T-helper 1 cell treated with Interleukin-12 subunit alpha and Interleukin-12 subunit beta and Interleukin-4 antibody, amounts not matched to agents 30 ng/mL and 1 ng/mL, for 36 hours (primary cell): Measurements from ENCODE around the gene WSCD2. TPM values are rescaled to one million over a fixed set of nuclear protein-coding genes. Genes with fewer than 3 reads are reported as not detected.

ENCODE experiments used
- intact Hi-C: fragments of 100-400 bp; cut with micrococcal nuclease; formaldehyde crosslinking; loops from one replicate; pipeline ENCODE4 v1.15.1; 2024
- total RNA-seq: library from RNA; stranded (reverse); gene quantifications from 2 replicates; pipeline ENCODE4 v1.2.3, GENCODE V29; 2022

Gene WSCD2
- total RNA-seq, 1 donor from 2014 or later, result not detected

GRCh38 chr12:108156717-108157116 lies 27.6 kb downstream of the WSCD2 start:
- intact Hi-C loops, result no loop called here

DNA sequence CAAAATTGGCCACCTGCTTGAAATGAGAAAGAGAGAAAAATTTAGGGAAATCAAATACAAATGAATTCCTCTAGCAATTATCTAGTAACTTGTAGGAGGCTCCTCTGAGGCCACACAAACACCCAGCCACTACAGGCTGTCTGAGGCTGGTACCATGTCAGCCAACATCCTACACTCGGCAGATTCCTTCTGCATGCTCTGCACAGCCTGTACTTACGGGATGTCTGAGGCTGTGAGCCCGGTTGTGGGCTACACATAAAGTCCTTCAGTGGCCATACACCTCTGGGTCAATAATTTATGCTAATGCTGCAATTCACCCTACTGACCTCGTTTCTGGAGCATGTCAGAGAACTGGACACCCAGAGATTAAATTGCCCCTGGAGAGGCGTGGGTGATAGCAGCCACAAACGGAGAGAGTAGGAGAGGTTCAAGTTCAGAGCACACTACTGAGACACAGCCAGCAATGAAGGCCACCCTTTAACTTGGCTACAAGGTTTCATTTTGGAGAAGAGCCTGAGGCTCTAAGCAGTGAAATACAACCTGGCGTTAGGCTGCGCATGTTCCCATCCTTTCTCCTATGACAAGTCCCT lies 28.9 kb downstream of the WSCD2 start:
- intact Hi-C loops, result no loop called here

DNA sequence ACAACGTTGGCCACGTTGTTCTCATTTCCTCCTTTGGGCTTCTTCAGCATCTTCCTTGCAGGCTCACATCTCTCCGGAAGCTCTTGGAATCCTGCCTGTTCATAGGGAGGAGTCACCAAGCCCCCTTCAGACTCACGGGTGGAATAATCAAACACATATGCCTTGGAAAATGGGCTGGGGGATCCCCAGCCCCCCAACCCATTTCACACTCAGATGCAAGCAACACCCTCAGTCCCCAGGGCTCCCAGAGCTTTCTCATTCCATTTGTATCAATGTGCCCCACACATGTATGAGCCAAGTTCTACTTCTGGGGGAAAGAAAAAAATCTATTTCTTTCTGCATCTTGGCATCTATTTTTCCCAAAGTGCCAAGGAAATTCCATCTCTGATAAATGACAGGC lies 33.1 kb downstream of the WSCD2 start:
- intact Hi-C loops, result no loop called here

DNA sequence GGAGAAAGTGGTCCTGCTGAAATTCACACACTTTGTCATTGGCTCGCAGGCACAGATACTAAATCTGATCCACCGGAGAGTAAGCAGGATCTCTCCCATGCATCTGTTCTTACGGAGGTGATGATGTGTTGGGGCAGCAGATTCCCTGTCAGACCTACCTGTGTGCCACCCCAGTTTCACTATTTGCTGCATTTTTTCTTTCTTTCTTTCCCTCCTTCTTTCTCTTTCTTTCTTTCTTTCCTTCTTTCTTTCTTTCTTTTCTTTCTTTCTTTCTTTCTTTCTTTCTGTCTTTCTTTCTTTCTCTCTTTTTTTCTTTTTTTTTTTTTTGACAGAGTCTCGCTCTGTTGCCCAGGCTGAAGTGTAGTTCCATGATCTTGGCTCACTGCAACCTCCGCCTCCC lies 37.4 kb downstream of the WSCD2 start:
- intact Hi-C loops, result no loop called here

GRCh38 chr12:108167974-108168373 lies 38.9 kb downstream of the WSCD2 start:
- intact Hi-C loops, result no loop called here

GRCh38 chr12:108169708-108170107 lies 40.6 kb downstream of the WSCD2 start:
- intact Hi-C loops, result no loop called here

- intact Hi-C loops, result no loop called here
Measured at GRCh38 chr12:108170164-108170563, 41.1 kb downstream of the WSCD2 start.

DNA sequence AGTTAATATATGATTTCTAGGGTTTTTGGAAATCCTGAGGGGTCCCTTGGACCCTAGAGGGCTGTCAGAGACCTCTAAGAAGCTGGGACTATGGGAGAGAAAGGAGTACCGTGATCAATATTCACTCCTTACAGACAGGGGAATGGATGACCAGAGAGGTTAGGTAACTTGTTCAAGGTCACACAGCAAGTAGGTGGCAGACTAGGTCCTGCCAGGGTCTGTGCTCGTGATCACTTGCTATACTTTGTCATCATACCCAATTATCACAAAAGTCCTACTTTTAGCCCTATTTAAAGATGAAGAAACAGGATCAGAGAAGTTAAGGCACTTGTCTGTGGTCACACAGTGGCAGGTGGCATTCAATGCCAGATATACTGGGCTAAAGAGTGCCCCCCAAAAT lies 42.9 kb downstream of the WSCD2 start:
- intact Hi-C loops, result no loop called here

- intact Hi-C loops, result no loop called here
Measured at GRCh38 chr12:108173160-108173559, 44.1 kb downstream of the WSCD2 start.

GRCh38 chr12:108173892-108174291 lies 44.8 kb downstream of the WSCD2 start:
- intact Hi-C loops, result no loop called here

DNA sequence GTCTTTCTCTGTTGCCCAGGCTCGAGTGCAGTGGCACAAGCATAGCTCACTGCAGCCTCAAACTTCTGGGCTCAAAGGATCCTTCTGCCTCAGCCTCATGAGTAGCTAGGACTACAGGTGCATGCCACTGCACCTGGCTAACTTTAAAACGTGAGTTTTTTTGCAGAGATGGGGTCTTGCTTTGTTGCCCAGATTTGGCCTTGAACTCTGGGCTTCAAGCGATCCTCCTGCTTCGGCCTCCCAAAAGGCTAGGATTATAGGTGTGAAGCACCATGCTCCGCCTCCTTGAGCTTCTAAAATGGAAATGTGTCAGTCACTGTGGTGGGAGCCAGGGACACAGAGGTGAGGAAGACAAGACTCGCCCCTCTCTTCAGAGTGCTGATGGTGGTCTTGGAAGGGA lies 45.6 kb downstream of the WSCD2 start:
- intact Hi-C loops, result no loop called here

- intact Hi-C loops, result no loop called here
Measured at GRCh38 chr12:108175310-108175709, 46.2 kb downstream of the WSCD2 start.

- intact Hi-C loops, result no loop called here
Measured at GRCh38 chr12:108176292-108176691, 47.2 kb downstream of the WSCD2 start.

DNA sequence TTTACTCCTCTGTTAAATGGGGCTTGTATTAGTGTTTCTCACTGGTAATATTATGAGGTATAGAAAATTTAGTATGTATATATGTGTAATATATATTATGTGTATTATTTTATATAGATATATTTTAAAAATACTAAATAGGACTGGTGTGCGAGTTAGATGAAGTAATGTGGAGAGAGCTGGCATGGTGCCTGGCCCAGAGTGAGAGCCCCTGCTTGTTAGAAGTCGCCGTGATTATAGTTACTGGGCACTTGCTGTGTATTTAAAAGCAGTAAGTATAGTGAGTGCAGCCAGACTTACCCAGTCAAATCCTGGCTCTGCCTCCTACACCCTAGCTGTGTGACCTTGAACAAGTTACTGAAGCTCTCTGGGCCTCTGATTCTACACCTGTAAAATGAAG lies 48.0 kb downstream of the WSCD2 start:
- intact Hi-C loops, result no loop called here

- intact Hi-C loops, result no loop called here
Measured at GRCh38 chr12:108179305-108179704, 50.2 kb downstream of the WSCD2 start.

DNA sequence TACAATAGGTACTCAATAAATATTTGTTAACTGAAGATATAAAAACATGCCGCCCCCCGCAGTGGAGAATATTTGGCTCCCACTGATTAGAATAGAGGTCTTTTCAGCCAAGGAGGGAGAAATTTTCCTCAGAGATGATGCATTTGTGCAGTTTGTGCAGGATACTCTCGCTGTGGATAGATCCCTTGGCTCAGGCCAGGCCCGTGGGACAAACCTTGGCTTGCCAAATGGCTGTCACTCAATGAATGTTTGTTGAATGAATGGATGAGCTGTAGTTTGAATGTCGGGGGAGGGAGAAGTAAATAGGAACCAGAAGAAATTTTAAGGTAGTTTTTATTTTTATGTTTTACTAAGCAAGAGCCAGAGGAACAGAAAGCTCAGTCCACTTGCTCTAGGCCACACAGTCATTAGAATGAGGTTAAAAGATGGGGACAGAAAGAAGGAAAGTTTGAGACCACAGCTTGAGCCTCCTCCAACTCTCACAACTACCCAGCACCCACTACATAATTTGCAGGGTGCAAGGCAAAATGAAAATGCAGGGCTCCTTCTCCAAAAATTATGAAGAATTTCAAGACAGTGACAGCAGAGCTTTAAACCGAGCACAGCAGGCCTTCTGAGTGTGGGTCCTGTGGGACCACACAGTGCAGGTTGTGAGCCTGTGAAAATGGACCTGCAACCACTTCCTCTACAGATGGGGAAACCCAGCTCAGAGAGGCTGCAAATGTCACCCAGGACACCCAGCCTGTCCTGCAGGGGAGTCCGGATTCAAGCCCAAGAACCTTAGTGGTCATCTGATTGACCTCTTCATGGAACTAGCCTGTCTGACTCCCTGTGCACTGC lies 51.4 kb downstream of the WSCD2 start:
- intact Hi-C loops, result no loop called here

- intact Hi-C loops, result no loop called here
Measured at GRCh38 chr12:108181095-108181454, 52.0 kb downstream of the WSCD2 start.

GRCh38 chr12:108182096-108182495 lies 53.0 kb downstream of the WSCD2 start:
- intact Hi-C loops, result no loop called here

DNA sequence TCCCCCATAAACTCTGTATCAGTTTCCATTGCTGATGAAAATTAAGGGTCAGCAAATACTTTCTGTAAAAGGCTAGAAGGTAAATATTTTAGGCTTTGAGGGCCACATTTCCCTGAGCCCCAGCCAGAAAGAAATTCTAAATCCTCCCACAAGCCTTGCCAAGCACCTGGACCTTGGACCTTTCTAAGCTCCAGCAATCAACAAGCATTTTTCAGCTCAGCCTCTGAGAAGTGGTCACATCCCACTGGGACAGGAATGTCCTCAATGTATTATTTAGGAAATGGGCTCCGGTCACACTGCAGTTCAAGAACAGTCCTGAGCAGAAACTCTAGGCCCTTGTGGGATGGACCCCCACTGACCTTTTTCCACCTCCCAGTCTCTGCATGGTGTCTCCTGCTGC lies 55.9 kb downstream of the WSCD2 start:
- intact Hi-C loops, result no loop called here

- intact Hi-C loops, result no loop called here
Measured at GRCh38 chr12:108187831-108188230, 58.7 kb downstream of the WSCD2 start.

DNA sequence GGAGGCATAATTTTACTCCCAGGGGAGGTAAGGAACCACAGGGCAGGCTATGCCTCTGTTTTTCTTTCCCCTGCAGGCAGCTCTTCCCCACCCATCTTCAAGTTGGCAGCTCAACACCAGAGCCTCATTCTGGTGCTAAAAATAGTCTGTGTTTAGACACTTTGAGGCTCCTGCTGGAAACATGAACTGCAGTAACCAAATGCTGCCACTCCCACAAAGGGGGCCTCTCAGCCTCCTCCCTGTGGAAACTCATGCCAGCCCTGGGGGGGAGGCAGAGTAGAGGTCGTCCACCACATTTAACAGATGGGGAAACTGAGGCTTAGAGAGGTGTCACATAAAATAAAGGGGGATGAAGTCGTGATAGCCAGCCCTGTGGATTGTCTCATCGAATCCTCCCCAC lies 61.4 kb downstream of the WSCD2 start:
- intact Hi-C loops, result no loop called here

- intact Hi-C loops, result no loop called here
Measured at GRCh38 chr12:108191086-108191485, 62.0 kb downstream of the WSCD2 start.

- intact Hi-C loops, result no loop called here
Measured at GRCh38 chr12:108191938-108192337, 62.9 kb downstream of the WSCD2 start.
